Liver (tissue), 9 donors: Measurements from ENCODE around the gene TSHZ2. TPM values are rescaled to one million over a fixed set of nuclear protein-coding genes. Genes with fewer than 3 reads are reported as not detected.
"Not testable (repeated sequence)": the region's sequence is repeated elsewhere in the genome, so short reads cannot be mapped to it uniquely, and the experiment has no call there.

Experiments used
- DNase-seq: peaks from one replicate; pipeline ENCODE4 v3.0.0-alpha.2; 2017; ENCODE audit warnings: low spot score
- H3K27ac ChIP-seq, 2 donors: one replicate each; pipeline ENCODE4 v1.7.0; 2013; ENCODE audit warnings: inconsistent platforms in 2 of 2, low read length in 2 of 2, control low read depth in 1 of 2, low read depth in 1 of 2, mild to moderate bottlenecking in 1 of 2
- H3K27me3 ChIP-seq, 4 donors: one replicate each; pipeline versions ENCODE4 v1.6.1 to v1.7.0; 2013; ENCODE audit warnings: low read length in 3 of 4, inconsistent platforms in 1 of 4, mild to moderate bottlenecking in 1 of 4, moderate library complexity in 1 of 4; ENCODE audit not compliant: control insufficient read depth in 4 of 4, insufficient read depth in 4 of 4
- H3K36me3 ChIP-seq, 4 donors: one replicate each; pipeline versions ENCODE4 v1.6.1 to v1.7.0; 2013; ENCODE audit warnings: low read length in 3 of 4, mild to moderate bottlenecking in 3 of 4, low read depth in 1 of 4, moderate library complexity in 1 of 4; ENCODE audit not compliant: control insufficient read depth in 4 of 4, insufficient read depth in 3 of 4
- H3K4me1 ChIP-seq, 4 donors: one replicate each; pipeline versions ENCODE4 v1.6.1 to v1.7.0; 2013; ENCODE audit warnings: low read length in 3 of 4, mild to moderate bottlenecking in 3 of 4, moderate library complexity in 1 of 4; ENCODE audit not compliant: control insufficient read depth in 4 of 4, insufficient read depth in 4 of 4
- H3K4me3 ChIP-seq, 3 donors: one replicate each; pipeline versions ENCODE4 v1.6.1 to v1.7.0; 2013; ENCODE audit warnings: low read length in 3 of 3, control low read depth in 1 of 3, low read depth in 1 of 3, mild to moderate bottlenecking in 1 of 3
- H3K9ac ChIP-seq, 2 donors: one replicate each; pipeline ENCODE4 v1.7.0; 2013; ENCODE audit warnings: low read length in 2 of 2, mild to moderate bottlenecking in 2 of 2, moderate library complexity in 2 of 2, control low read depth in 1 of 2, low read depth in 1 of 2
- H3K9me3 ChIP-seq, 4 donors: one replicate each; pipeline versions ENCODE4 v1.6.1 to v1.7.0; 2013; ENCODE audit warnings: low read length in 3 of 4; ENCODE audit not compliant: control insufficient read depth in 4 of 4
- ATF3 ChIP-seq: IDR thresholded peaks from 2 replicates; pipeline ENCODE4 v1.6.1; 2016; ENCODE audit warnings: antibody characterized with exemption
- CTCF ChIP-seq: fragments of 150-350 bp; IDR thresholded peaks from 2 replicates; pipeline ENCODE4 v1.5.1; 2017; ENCODE audit warnings: improper control_type of control experiment, low read depth, low read length; ENCODE audit not compliant: missing input control
- EGR1 ChIP-seq, 2 donors: IDR thresholded peaks; 2 replicates each; pipeline ENCODE4 v1.6.1; 2016 to 2018; ENCODE audit warnings: antibody characterized with exemption in 2 of 2, low read depth in 2 of 2
- FOXA1 ChIP-seq: IDR thresholded peaks from 2 replicates; pipeline ENCODE4 v1.6.1; 2016; ENCODE audit warnings: antibody characterized with exemption
- FOXA2 ChIP-seq: IDR thresholded peaks from 2 replicates; pipeline ENCODE4 v1.6.1; 2016; ENCODE audit warnings: antibody characterized with exemption
- GABPA ChIP-seq, 2 donors: IDR thresholded peaks in 1 of 2; conservative IDR thresholded peaks in 1 of 2; 2 replicates each; pipeline ENCODE4 v1.6.1; 2016; ENCODE audit warnings: antibody characterized with exemption in 2 of 2, mild to moderate bottlenecking in 1 of 2, moderate library complexity in 1 of 2
- HNF4G ChIP-seq: IDR thresholded peaks from 2 replicates; pipeline ENCODE4 v1.6.1; 2016; ENCODE audit warnings: antibody characterized with exemption
- MAX ChIP-seq: IDR thresholded peaks from 2 replicates; pipeline ENCODE4 v1.6.1; 2016; ENCODE audit warnings: antibody characterized with exemption
- NR2F2 ChIP-seq: IDR thresholded peaks from 2 replicates; pipeline ENCODE4 v1.6.1; 2016; ENCODE audit warnings: antibody characterized with exemption
- RAD21 ChIP-seq, 2 donors: IDR thresholded peaks; 2 replicates each; pipeline ENCODE4 v1.6.1; 2016; ENCODE audit warnings: antibody characterized with exemption in 2 of 2, mild to moderate bottlenecking in 2 of 2
- RXRA ChIP-seq, 2 donors: IDR thresholded peaks; 2 replicates each; pipeline ENCODE4 v1.6.1; 2017 to 2018; ENCODE audit warnings: antibody characterized with exemption in 2 of 2, mild to moderate bottlenecking in 1 of 2
- SP1 ChIP-seq: IDR thresholded peaks from 2 replicates; pipeline ENCODE4 v1.6.1; 2018; ENCODE audit warnings: antibody characterized with exemption, mild to moderate bottlenecking
- TAF1 ChIP-seq: conservative IDR thresholded peaks from 2 replicates; pipeline ENCODE4 v1.6.1; 2016; ENCODE audit warnings: antibody characterized with exemption, mild to moderate bottlenecking
- YY1 ChIP-seq: IDR thresholded peaks from 2 replicates; pipeline ENCODE4 v1.6.1; 2016; ENCODE audit warnings: antibody characterized with exemption, mild to moderate bottlenecking
- ZBTB33 ChIP-seq: IDR thresholded peaks from 2 replicates; pipeline ENCODE4 v1.6.1; 2016; ENCODE audit warnings: antibody characterized with exemption
- WGBS: extraction: QIAGEN DNeasy Blood & Tissue Kit; methylation state at CpG from one replicate; pipeline ENCODE4 v1.1.7; 2013; 5-methylcytosine and 5-hydroxymethylcytosine counted together
- polyA plus RNA-seq, 2 donors: library from polyadenylated mRNA; stranded (reverse) in 1 of 2; unstranded in 1 of 2; fragments of 200-250 nt in 1 of 2; fragments of >200 nt in 1 of 2; fragmentation: Nextera tagmentation in 1 of 2; extraction: Ambion mirVana in 1 of 2; gene quantifications; one replicate each; pipeline versions ENCODE4 v1.2.1 to v1.2.3, GENCODE V29; 2013 to 2015
- total RNA-seq, 2 donors: library from RNA; depleted of rRNA; stranded (reverse); fragments of >200 nt; gene quantifications; one replicate each; pipeline ENCODE4 v1.2.3, GENCODE V29; 2014
- TF ChIP-seq, protein P1 (sequence below): IDR thresholded peaks from 2 replicates; pipeline ENCODE4 v1.6.1; 2016; ENCODE audit warnings: antibody characterized with exemption, mild to moderate bottlenecking
- donor health status: healthy.
- donor health status: healthy.
- donor health status: healthy.
- donor health status: healthy.
- donor health status: healthy.

TSHZ2 gene
- total and polyA plus RNA-seq, 4 donors, result 2.9 to 11.3 (median 7.8) TPM

DNA sequence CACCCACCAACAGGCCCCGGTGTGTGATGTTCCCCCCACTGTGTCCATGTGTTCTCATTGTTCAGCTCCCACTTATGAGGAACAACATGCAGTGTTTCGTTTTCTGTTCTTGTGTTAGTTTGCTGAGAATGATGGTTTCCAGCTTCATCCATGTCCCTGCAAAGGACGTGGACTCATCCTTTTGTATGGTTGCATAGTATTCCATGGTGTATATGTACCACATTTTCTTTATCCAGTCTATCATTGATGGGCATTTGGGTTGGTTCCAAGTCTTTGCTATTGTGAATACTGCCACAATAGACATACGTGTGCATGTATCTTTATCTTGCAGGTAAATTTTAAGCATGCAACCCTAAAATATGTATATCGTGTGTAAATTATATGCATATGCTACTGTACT lies 52.5 kb downstream of the TSHZ2 start:
- DNase-seq, H3K4me1 ChIP-seq, H3K4me3 ChIP-seq, H3K27me3 ChIP-seq, H3K9me3 ChIP-seq, H3K9ac ChIP-seq, H3K36me3 ChIP-seq, H3K27ac ChIP-seq: not testable (repeated sequence)
- WGBS, result 96% methylated on average over 5 of the region's 5 CpGs

GRCh38 chr20:53027089-53027488 lies 54.9 kb downstream of the TSHZ2 start:
- no peak overlapping the region for H3K9ac ChIP-seq
- H3K4me1 ChIP-seq, result peaks cover 0 to 3% (median 1%) of the 10 kb centered on the region in 4 donors
- no peak overlapping the region for H3K4me3 ChIP-seq
- H3K36me3 ChIP-seq, result peaks cover 0 to 2% (median 0%) of the 10 kb centered on the region in 4 donors
- no peaks in the 10 kb centered on the region for H3K27me3 ChIP-seq
- DNase-seq, result no peak
- no peak overlapping the region for H3K27ac ChIP-seq
- TF ChIP-seq HNF4G, result no peak
- no peak for TF ChIP-seq FOXA2
- no peak for TF ChIP-seq TAF1
- no peak for TF ChIP-seq RAD21 (IDR thresholded peaks at IDR 0.05)
- TF ChIP-seq, protein P1, sequence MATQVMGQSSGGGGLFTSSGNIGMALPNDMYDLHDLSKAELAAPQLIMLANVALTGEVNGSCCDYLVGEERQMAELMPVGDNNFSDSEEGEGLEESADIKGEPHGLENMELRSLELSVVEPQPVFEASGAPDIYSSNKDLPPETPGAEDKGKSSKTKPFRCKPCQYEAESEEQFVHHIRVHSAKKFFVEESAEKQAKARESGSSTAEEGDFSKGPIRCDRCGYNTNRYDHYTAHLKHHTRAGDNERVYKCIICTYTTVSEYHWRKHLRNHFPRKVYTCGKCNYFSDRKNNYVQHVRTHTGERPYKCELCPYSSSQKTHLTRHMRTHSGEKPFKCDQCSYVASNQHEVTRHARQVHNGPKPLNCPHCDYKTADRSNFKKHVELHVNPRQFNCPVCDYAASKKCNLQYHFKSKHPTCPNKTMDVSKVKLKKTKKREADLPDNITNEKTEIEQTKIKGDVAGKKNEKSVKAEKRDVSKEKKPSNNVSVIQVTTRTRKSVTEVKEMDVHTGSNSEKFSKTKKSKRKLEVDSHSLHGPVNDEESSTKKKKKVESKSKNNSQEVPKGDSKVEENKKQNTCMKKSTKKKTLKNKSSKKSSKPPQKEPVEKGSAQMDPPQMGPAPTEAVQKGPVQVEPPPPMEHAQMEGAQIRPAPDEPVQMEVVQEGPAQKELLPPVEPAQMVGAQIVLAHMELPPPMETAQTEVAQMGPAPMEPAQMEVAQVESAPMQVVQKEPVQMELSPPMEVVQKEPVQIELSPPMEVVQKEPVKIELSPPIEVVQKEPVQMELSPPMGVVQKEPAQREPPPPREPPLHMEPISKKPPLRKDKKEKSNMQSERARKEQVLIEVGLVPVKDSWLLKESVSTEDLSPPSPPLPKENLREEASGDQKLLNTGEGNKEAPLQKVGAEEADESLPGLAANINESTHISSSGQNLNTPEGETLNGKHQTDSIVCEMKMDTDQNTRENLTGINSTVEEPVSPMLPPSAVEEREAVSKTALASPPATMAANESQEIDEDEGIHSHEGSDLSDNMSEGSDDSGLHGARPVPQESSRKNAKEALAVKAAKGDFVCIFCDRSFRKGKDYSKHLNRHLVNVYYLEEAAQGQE, result no peak
- no peak for TF ChIP-seq RXRA (IDR thresholded peaks at IDR 0.05)
- H3K9me3 ChIP-seq, result no peaks in the 10 kb centered on the region

DNA sequence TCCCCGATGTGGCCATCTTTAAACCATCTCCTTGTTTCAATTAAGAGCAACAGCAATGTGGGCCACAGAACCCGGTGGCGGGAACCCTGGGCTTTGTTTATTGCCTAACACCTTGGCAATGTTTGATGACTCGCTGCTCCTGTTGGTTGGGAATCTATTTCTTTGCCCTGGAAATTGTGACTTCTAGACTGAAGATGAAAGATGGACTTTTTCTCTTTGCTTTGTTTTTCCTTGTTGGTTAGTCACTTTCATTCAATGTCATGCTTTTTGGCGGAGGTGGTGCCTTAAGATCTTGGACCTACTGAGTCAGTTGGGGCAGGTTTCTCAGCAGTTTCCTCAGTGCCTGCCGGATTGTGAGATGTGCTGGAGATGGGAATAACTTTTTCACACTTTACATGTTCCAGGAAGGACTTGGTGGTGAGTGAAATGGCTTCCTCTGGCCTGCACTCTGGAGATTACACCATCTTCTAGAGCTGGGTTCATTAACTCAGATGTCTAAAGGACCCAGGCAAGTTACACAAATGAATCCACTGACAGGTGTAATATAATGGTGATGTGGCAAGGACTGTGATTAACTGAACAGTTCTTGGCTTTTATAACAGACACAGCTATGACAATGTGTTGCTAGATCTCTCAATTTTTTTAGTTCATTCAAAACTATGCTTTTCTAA lies 56.3 kb downstream of the TSHZ2 start:
- DNase-seq, result no peak
- Histone ChIP-seq H3K4me3 (no peak overlapping the region), H3K27ac (no peak overlapping the region), H3K36me3 (no peaks in the 10 kb centered on the region), H3K9ac (no peak overlapping the region), H3K9me3 (no peaks in the 10 kb centered on the region), H3K27me3 (no peaks in the 10 kb centered on the region), H3K4me1 (no peaks in the 10 kb centered on the region)
- WGBS, result 95% methylated on average over 6 of the region's 6 CpGs
- TF ChIP-seq RXRA (IDR thresholded peaks at IDR 0.05) (no peak), CTCF (no peak), FOXA2 (no peak), YY1 (no peak), FOXA1 (no peak), GABPA (IDR thresholded peaks at IDR 0.05 in 1 of 2, conservative IDR thresholded peaks at IDR 0.05 in 1 of 2) (no peak), EGR1 (IDR thresholded peaks at IDR 0.05; ENCODE audit: low read depth in 2 of 2) (no peak), SP1 (no peak), TAF1 (no peak), MAX (no peak), RAD21 (IDR thresholded peaks at IDR 0.05) (no peak), HNF4G (no peak), ZBTB33 (no peak), ATF3 (no peak), NR2F2 (no peak)
- TF ChIP-seq, protein P1, result no peak
